Aorta (tissue), 5 donors: ENCODE results near the gene ENDOV. TPM values are rescaled to one million over a fixed set of nuclear protein-coding genes. Genes with fewer than 3 reads are reported as not detected.

Source experiments
- ATAC-seq: fragments of 200-7000 bp; cut with Tn5 transposase; one replicate; pipeline ENCODE4 v1.9.1; 2022; ENCODE audit warnings: moderate library complexity; ENCODE audit not compliant: low FRiP score
- DNase-seq, 2 donors: peaks; one replicate each; pipeline ENCODE4 v3.0.0-alpha.2; 2020
- H3K27ac ChIP-seq, 2 donors: one replicate each; pipeline ENCODE4 v1.5.1; 2013; ENCODE audit warnings: low read length in 2 of 2, mild to moderate bottlenecking in 2 of 2, moderate library complexity in 2 of 2, control low read depth in 1 of 2, inconsistent platforms in 1 of 2, low read depth in 1 of 2
- H3K27me3 ChIP-seq, 2 donors: one replicate each; pipeline ENCODE4 v1.6.1; 2013; ENCODE audit warnings: control low read depth in 1 of 2, low read length in 1 of 2, mild to moderate bottlenecking in 1 of 2, moderate library complexity in 1 of 2; ENCODE audit not compliant: insufficient read depth in 2 of 2, control insufficient read depth in 1 of 2
- H3K36me3 ChIP-seq, 2 donors: one replicate each; pipeline ENCODE4 v1.6.1; 2013; ENCODE audit warnings: control low read depth in 1 of 2, low read length in 1 of 2, mild to moderate bottlenecking in 1 of 2; ENCODE audit not compliant: insufficient read depth in 2 of 2, control insufficient read depth in 1 of 2
- H3K4me1 ChIP-seq, 2 donors: one replicate each; pipeline ENCODE4 v1.6.1; 2013; ENCODE audit warnings: low read length in 2 of 2, control low read depth in 1 of 2, mild to moderate bottlenecking in 1 of 2, moderate library complexity in 1 of 2; ENCODE audit not compliant: insufficient read depth in 2 of 2, control insufficient read depth in 1 of 2
- H3K4me3 ChIP-seq, 2 donors: one replicate each; pipeline ENCODE4 v1.5.1; 2013; ENCODE audit warnings: low read length in 2 of 2, control low read depth in 1 of 2, mild to moderate bottlenecking in 1 of 2
- H3K9me3 ChIP-seq: one replicate; pipeline ENCODE4 v1.6.1; 2013; ENCODE audit warnings: mild to moderate bottlenecking, low read length; ENCODE audit not compliant: control insufficient read depth
- WGBS, 2 donors: extraction: QIAGEN DNeasy Blood & Tissue Kit; methylation state at CpG; one replicate each; pipeline ENCODE4 v1.1.7; 2013; 5-methylcytosine and 5-hydroxymethylcytosine counted together
- intact Hi-C, 2 donors: fragments of 100-400 bp; cut with DNase I; formaldehyde crosslinking; loops; one replicate each; pipeline versions ENCODE4 v1.14.2 to v1.15.0; 2022
- polyA plus RNA-seq, 2 donors: library from polyadenylated mRNA; stranded (reverse); fragments of 200-250 nt; gene quantifications; one replicate each; pipeline ENCODE4 v1.2.3, GENCODE V29; 2013
- total RNA-seq, 2 donors: library from RNA; stranded (reverse); fragmentation: NEBNext Ultra II Directional; extraction: Animal tissue kit (Norgen Biotek cat#: 25700); gene quantifications; one replicate each; pipeline ENCODE4 v1.2.1, GENCODE V29; 2021
- donor health status: healthy with polysubstance abuse.
- donor health status: Bipolar disorder and iron deficiency.
- donor health status: DM: no; HTN: no; CAD: no.
- donor health status: DM: no; HTN: no; CAD: no.
- donor health status: DM: yes; HTN: yes; CAD: no.

ENDOV gene
- total and polyA plus RNA-seq, 4 donors = 14.3 to 28.2 (median 20.4) TPM

DNA sequence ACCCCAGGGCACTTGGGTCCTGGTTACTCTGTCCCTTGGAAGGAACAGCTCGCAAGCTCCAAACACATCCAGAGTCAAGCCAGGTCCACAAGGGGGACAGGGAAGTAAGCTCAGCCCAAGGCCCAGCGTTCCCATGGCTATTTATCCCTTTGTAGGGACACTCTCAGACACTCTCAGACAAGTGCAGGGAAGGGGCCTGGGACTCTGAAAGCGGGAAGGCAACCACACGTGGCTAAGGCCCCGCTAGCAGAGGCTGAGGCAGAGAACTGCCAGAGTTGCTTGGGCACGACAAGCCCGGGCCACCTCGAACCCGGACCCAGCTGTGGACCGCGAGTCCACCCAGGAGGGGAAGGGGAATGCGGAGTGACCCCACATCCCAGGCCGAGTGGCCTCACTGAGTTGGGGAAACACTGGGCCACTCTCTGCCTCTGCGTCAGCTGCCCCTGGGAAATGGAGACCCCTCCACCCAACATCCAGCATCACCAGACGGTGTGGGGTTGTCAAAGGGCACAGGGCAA is 51.3 kb downstream of the ENDOV start:
- no peaks in the 10 kb centered on the region for H3K27me3 ChIP-seq
- H3K9me3 ChIP-seq = no peaks in the 10 kb centered on the region
- no peak overlapping the region for H3K4me3 ChIP-seq
- intact Hi-C loops = no loop called here
- no peaks in the 10 kb centered on the region for H3K36me3 ChIP-seq
- WGBS, 2 donors = 75 to 79% methylated on average over 15 of the region's 15 CpGs
- no peak for ATAC-seq
- no peak for DNase-seq
- H3K27ac ChIP-seq = no peak overlapping the region
- no peaks in the 10 kb centered on the region for H3K4me1 ChIP-seq

DNA sequence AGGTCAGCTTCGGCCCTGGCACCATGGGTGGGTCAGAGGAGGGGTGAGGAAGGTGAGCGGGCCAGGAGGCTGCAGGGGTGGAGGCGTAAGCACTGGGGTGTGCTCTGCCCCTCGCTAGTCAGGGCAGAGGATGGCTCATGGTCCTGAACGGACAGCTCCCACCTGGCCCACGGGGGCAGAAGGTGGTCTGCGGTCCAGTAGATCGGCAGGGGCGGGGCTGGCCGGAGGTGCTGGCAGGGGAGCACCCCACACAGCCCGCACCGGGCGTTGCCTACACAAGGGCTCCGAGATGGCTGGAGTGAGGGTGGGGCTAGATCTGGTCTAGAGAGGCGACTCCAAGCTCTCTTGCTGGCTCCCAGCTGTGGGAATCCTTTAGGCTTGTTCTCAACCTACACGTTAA is 53.3 kb downstream of the ENDOV start:
- intact Hi-C loops = no loop called here
- Histone ChIP-seq H3K9me3 (no peaks in the 10 kb centered on the region), H3K4me1 (no peaks in the 10 kb centered on the region), H3K4me3 (no peak overlapping the region), H3K27me3 (no peaks in the 10 kb centered on the region), H3K36me3 (no peaks in the 10 kb centered on the region), H3K27ac (no peak overlapping the region)
- no peak for DNase-seq
- WGBS, 2 donors = 9 to 12% methylated on average over 14 to 16 of the region's 16 CpGs
- ATAC-seq = no peak

DNA sequence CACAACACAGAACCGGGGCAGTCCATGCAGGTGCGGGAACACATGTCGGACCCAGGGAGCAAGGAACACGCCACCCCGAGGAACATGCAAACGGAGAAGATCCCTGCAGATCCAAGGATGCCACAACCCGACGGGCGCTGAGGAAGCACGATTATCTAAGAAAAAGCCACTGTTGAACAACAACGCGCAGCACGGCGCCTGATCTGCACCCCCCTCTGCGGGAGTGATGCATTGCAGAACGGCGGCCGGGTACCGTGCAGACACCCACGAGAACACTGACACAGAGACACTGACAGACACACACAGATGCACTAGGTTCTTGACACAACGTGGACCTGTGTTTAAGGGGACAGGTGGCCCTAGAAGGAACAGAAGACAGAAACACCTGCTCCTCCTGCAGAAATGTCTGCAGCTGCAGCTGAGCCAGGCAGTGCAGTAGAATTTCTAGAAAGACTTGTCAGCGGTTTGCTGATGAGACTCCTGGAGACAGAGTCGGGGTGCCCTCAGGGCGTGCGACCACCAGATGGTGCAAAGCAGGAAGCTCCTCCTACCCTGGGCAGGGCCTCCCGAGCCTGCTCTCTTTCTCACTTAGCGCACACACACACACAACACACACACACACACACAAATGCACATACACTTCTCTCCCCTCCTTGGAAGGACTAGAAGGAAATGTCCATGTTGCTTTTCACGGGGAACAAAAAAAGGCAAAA is 54.0 kb downstream of the ENDOV start:
- intact Hi-C loops = no loop called here
- H3K27ac ChIP-seq = no peak overlapping the region
- H3K36me3 ChIP-seq = no peaks in the 10 kb centered on the region
- no peaks in the 10 kb centered on the region for H3K9me3 ChIP-seq
- H3K27me3 ChIP-seq = no peaks in the 10 kb centered on the region
- no peak for ATAC-seq
- no peak overlapping the region for H3K4me3 ChIP-seq
- WGBS, 2 donors = 75 to 76% methylated on average over 28 of the region's 28 CpGs
- DNase-seq = no peak
- no peaks in the 10 kb centered on the region for H3K4me1 ChIP-seq

DNA sequence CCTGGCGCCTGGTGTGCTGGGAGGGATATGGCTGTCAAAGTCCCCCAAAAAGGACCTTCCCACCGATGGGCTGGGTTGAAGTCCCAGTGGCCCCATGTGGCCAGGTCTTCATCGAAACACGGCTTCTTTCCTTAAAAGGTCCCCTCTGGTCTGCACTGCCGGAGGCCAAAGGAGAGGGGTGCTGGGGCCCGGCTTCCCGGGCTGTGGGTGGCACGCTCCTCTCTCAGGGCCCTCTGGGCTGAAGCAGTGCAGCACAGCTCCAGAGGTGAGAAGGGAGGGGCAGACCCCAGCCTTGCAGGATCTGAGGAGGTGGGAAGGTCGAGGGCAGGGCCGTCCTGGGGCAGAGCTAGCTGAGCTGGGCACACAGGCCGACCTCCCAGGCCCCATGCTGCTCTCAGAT is 54.7 kb downstream of the ENDOV start:
- no peaks in the 10 kb centered on the region for H3K27me3 ChIP-seq
- intact Hi-C loops = no loop called here

DNA sequence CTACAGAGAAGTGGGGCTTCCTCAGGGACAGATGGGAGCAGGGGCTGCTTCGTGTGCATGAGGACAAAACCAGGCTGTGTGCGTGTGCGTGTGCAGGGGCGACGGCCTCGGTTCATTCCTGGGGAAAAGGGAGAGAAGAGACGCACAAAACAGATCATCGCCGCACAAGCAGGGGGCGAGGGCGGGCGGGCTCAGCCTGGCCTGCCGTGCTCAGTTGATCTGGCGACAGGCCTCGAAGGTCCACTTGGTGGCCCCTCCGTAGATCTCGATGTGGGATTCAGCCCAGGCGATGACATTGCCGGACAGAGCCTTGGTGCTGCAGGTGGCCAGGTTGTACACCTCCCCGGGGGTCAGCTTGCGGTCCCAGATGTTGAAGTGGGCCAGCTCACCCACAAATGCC is 55.6 kb downstream of the ENDOV start:
- no peak for DNase-seq
- Histone ChIP-seq H3K9me3 (no peaks in the 10 kb centered on the region), H3K27ac (no peak overlapping the region), H3K36me3 (no peaks in the 10 kb centered on the region), H3K4me1 (no peaks in the 10 kb centered on the region), H3K27me3 (no peaks in the 10 kb centered on the region), H3K4me3 (no peak overlapping the region)
- no peak for ATAC-seq
- WGBS, 2 donors = 75 to 84% methylated on average over 11 to 21 of the region's 21 CpGs
- intact Hi-C loops = no loop called here

More for the DNA sequence above, 54.7 kb downstream of the ENDOV start:
- Histone ChIP-seq H3K27ac (no peak overlapping the region), H3K36me3 (no peaks in the 10 kb centered on the region), H3K4me1 (no peaks in the 10 kb centered on the region), H3K4me3 (no peak overlapping the region), H3K9me3 (no peaks in the 10 kb centered on the region)
- DNase-seq = no peak
- WGBS, 2 donors = 80 to 81% methylated on average over 11 of the region's 11 CpGs
- no peak for ATAC-seq

DNA sequence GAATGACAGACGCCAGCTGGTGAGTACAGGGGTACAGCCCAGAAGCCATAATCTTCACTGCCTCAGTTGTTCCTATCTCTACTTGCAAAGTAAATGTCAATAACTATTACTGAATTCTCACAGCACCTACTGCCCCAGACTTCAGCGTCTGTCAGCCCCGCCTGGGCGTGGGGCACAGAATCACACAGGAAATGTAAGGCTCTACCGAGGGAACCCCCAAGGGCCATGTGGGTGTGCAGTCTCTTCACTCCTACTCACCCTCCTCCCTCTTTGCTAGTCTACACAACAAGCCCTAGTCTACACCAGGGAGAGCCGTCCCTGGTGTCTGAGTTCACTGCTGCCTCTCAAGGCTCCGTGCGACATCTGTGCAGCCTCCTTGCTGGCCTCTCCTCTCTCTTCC is 57.0 kb downstream of the ENDOV start:
- no peak for DNase-seq
- ATAC-seq = no peak
- no peaks in the 10 kb centered on the region for H3K27me3 ChIP-seq
- WGBS, 2 donors = 81 to 82% methylated on average over 8 of the region's 8 CpGs
- H3K27ac ChIP-seq = no peak overlapping the region
- H3K36me3 ChIP-seq = no peaks in the 10 kb centered on the region
- H3K4me1 ChIP-seq = no peaks in the 10 kb centered on the region
- H3K9me3 ChIP-seq = no peaks in the 10 kb centered on the region
- intact Hi-C loops = no loop called here
- H3K4me3 ChIP-seq = no peak overlapping the region

DNA sequence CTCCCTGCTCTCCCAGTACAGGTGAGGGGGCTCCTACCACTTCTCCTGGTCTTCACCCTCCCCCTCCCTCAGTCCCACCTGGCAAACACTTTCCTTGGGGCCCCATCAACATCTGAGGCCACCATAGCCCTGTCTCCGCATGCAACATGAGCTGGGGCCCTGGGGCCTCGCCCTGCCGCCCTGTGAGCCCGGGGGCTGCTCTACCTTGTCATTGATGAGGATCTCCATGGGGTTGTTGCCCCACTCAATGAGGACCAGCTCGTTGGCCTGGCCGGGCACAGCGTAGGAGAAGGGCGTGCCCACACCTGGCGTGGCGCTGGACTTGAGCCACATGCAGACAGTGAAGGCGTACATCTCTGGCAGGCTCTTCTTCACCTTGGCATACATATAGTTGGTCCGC is 58.0 kb downstream of the ENDOV start:
- H3K27me3 ChIP-seq = no peaks in the 10 kb centered on the region
- 85 to 87% methylated on average over 12 of the region's 12 CpGs for WGBS, 2 donors
- H3K4me3 ChIP-seq = no peak overlapping the region
- H3K36me3 ChIP-seq = no peaks in the 10 kb centered on the region
- H3K9me3 ChIP-seq = no peaks in the 10 kb centered on the region
- no peak overlapping the region for H3K27ac ChIP-seq
- intact Hi-C loops = no loop called here
- ATAC-seq (no peak), DNase-seq (no peak)
- no peaks in the 10 kb centered on the region for H3K4me1 ChIP-seq

DNA sequence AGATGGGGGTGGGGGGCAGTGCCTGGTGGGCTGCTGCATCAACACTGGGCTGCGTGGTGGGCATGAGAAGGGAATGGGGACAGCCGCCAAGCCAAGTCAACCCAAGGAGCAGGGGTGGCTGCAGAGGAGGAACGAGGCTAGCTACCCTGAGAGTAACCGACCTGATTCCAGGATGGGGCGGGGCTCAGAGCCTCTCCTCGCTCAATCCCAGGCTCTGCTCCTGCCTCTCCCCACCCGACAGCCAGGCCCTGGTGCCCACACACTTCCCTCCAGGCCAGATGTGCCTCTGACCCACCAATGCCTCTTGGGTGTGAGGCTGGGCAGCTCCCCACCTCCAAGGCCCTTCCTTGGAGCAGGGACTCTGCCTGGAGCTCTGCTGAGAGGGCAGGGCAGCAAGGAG is 58.7 kb downstream of the ENDOV start:
- H3K9me3 ChIP-seq = no peaks in the 10 kb centered on the region
- DNase-seq = no peak
- H3K4me1 ChIP-seq = no peaks in the 10 kb centered on the region
- H3K27ac ChIP-seq = no peak overlapping the region
- no peaks in the 10 kb centered on the region for H3K36me3 ChIP-seq
- ATAC-seq = no peak
- intact Hi-C loops = no loop called here
- H3K4me3 ChIP-seq = no peak overlapping the region
- WGBS, 2 donors = 50 to 51% methylated on average over 6 to 7 of the region's 7 CpGs
- H3K27me3 ChIP-seq = no peaks in the 10 kb centered on the region

DNA sequence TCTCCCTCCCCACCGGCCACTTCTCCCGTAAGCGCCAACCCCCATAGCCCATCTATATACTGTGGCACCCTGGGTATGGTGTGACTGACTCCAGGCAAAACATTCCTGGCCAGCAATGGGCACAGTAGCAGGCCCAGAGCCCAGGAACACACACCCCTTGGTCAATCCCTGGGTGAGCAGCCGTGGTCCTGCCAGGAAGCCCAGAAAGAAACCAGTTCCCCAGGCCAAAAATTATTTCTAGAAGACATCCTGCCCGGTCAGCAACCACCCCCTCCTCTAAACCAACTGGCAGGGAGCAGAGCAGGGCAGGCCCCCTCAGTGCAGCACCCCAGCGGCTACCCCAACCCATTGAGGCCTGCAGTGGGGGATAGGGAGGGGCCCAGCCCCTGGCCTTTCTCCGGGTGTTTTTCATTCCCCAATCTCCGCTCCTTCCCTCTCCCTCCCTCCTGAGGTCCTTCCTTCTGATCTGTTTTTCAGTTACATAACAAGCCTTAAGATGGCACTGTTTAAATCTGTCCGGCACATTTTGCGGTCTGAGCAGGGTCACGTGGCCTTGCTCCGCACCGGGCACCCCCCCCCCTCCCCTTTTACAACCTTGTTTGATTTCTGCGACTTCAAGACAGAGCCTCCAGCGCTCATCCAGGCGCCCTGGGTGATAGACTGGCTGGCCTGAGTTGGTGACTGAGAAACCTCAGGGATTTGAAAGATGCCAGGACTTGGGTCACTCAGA is 59.4 kb downstream of the ENDOV start:
- ATAC-seq = no peak
- Histone ChIP-seq H3K4me3 (no peak overlapping the region), H3K27me3 (no peaks in the 10 kb centered on the region), H3K27ac (no peak overlapping the region), H3K36me3 (no peaks in the 10 kb centered on the region), H3K9me3 (no peaks in the 10 kb centered on the region), H3K4me1 (no peaks in the 10 kb centered on the region)
- intact Hi-C loops = no loop called here
- WGBS, 2 donors = 8 to 11% methylated on average over 16 of the region's 16 CpGs
- no peak for DNase-seq
